Activated T-cell treated with anti-CD3 and anti-CD28 coated beads for 24 hours (primary cell): Measurements from ENCODE around the gene ETNK2.
"Not testable (repeated sequence)": the region's sequence is repeated elsewhere in the genome, so short reads cannot be mapped to it uniquely, and the experiment has no call there.

Experiments
- DNase-seq: peaks from one replicate; pipeline ENCODE4 v3.0.0-alpha.2; 2020; ENCODE audit warnings: low read depth

The ETNK2 gene

GRCh38 chr1:204126386-204126785, 25.5 kb downstream of the ETNK2 start:
- DNase-seq: no peak

DNA sequence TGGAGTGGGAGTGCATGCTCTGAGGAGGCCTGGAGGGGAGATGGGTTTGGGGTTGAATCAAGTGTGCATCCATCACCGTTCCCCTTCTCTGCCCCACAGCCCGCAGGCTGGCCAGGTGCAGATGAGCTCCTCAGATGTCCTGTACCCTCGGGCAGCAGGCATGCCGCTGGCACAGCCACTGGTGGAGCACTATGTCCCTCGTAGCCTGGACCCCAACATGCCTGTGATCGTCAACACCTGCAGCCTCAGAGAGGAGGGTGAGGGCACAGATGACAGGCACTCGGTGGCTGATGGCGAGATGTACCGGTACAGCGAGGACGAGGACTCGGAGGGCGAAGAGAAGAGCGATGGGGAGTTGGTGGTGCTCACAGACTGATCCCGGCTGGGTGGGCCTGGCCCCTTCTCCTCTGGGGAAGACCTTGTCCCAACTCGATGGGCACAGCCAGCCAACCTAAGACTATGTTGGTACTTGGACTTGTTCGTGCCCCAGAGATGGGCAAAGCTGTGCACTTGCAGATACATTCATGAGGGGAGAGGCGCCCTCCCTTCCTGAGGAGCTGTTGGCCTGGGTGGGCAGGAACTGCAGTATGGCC, 26.0 kb downstream of the ETNK2 start:
- DNase-seq: no peak

DNA sequence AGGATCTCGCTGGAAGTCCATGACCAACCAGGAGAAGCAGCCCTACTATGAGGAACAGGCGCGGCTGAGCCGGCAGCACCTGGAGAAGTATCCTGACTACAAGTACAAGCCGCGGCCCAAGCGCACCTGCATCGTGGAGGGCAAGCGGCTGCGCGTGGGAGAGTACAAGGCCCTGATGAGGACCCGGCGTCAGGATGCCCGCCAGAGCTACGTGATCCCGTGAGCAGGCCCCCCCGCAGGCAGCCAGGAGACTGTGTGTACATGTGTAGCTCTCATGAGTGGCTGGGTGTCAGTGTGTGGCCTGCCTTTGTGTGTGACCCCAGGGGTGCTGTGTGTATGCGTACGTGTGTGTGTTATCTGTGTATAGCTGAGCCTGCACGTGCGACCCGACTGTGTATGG, 27.2 kb downstream of the ETNK2 start:
- no peak for DNase-seq

DNA sequence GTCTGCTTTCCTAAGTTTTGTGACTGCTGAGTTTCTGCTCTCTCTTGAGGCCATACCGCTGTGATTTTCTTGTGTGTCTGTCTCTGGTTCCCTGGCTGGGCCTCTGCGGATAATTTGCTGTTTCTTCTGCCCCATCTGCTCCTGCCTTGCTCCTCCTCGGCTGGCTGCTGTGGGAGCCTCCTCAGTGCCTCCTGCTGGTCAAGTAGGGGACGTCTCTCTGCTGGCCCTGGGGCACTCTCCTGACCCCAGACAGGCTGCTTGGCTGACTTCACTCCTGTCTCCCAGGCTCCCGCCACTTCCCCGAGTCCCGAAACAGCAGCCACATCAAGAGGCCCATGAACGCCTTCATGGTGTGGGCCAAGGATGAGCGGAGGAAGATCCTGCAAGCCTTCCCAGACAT, 28.5 kb downstream of the ETNK2 start:
- no peak for DNase-seq

GRCh38 chr1:204121840-204122555, 29.8 kb downstream of the ETNK2 start:
- no peak for DNase-seq

GRCh38 chr1:204116539-204116938, 35.3 kb downstream of the ETNK2 start:
- DNase-seq: no peak

DNA sequence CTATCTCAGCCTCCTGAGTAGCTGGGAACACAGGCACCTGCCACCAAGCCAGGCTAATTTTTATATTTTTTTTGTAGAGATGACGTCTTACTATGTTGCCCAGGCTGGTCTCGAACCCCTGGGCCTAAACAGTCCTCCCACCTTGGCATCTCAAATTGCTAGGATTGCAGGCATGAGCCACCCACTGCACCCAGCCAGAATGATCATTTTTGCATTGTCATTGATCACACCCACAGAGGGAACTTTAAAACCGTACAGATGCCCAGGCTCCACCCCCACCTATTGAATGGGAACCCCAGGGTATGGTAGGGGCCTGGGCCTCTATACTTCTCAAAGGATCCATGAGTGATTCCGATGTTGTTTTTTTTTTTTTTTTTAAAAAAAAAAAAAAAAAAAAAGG, 36.7 kb downstream of the ETNK2 start:
- no peak for DNase-seq

GRCh38 chr1:204114606-204115005, 37.2 kb downstream of the ETNK2 start:
- no peak for DNase-seq

DNA sequence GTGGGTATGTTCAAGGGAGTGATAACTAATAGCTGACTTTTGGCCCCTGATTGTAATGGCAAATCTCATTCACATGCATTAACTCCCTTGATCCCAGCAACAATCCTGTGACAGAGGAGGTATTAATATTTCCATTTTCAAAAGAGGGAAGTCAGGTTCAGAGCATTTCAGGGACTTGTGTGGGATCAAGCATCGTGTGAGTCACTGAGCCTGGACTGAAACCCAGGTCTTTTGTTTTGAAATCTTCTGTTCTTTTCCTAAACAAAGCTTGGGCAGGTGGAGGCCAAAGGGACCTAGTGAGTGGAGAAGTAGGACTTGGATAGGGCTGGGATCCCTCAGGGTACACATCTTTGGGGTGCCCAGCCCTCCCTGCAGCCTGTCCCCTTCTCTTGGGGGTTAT, 37.9 kb downstream of the ETNK2 start:
- DNase-seq: no peak

GRCh38 chr1:204112876-204113730, 38.7 kb downstream of the ETNK2 start:
- no peak for DNase-seq

GRCh38 chr1:204110894-204111633, 40.8 kb downstream of the ETNK2 start:
- no peak for DNase-seq

- no peak for DNase-seq
These were observed 43.3 kb downstream of the ETNK2 start for GRCh38 chr1:204108312-204109141.

- DNase-seq: no peak
These were observed 44.0 kb downstream of the ETNK2 start for GRCh38 chr1:204107892-204108291.

DNA sequence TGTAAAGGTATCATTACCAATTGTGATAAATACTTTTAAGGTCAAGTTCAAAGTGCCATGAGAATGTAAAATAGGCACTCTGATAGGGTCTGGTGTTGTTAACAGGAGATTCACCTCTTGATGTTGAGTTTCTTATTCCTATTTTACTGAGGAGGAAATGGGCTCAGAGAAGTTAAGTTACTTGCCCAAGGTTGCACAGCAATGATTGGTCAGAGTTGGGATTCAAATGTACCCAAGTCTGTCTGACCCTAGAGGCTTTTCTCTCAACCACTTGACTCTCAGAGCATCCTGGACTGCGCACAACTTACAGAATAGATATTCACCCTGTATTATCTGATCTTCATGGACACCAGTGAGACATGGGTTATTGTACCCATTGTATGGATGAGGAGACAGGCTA, 45.0 kb downstream of the ETNK2 start:
- no peak for DNase-seq

- no peak for DNase-seq
These were observed 46.7 kb downstream of the ETNK2 start for GRCh38 chr1:204105131-204105515.

DNA sequence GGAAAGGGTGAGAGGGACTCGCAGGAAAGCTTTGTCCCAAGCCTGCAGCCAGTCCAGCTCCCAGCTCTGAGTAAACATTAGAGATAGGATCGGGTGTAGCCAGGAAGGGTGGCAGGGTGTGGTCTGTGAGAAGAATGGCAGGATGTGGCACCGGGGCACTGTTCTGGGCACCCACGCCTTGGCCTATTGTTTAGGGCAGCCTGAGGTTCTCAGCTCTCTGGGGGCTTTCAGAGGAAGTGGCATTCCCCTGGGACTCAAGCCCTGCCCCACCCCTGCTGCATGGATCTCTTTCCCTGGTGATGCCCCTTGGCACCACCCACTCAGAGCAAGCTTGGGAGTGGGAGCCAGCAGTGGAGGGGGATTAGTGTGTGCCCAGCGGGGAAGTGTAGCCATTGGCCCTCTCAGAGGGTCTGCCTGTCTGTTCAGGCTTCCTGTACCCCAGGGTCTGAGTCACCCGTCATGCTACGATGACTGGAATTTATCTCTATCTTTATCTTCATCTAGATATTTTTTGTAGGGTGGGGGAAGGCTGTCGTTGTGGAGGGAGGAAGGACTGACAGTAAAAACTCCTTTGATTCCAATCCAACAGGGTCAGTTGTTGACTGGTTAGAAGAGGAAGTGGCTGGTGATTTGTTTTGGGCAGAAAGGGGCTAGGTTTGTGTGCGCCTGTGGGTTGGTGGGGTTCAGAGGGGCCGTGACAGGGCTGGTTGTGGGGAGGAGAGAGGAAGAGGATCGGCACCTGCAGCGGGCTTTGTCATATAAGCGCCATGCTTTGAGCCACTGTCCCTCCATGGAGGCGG, 47.3 kb downstream of the ETNK2 start:
- no peak for DNase-seq

DNA sequence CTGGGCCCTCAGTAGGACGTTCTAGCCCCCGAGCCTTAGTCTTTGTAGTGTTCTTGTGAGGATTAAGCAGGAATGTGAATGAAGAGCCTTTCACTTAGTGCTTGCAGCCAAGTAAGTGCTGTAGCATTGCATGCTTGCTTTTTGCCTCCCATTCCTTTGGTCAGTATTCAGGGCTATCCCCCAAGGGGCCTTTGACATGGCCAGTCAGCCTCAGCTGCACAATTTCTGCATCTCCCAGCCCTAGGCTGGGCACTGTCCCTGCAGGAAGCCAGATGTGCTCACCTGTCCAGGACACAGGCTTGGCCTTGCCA, 48.5 kb downstream of the ETNK2 start:
- no peak for DNase-seq

DNA sequence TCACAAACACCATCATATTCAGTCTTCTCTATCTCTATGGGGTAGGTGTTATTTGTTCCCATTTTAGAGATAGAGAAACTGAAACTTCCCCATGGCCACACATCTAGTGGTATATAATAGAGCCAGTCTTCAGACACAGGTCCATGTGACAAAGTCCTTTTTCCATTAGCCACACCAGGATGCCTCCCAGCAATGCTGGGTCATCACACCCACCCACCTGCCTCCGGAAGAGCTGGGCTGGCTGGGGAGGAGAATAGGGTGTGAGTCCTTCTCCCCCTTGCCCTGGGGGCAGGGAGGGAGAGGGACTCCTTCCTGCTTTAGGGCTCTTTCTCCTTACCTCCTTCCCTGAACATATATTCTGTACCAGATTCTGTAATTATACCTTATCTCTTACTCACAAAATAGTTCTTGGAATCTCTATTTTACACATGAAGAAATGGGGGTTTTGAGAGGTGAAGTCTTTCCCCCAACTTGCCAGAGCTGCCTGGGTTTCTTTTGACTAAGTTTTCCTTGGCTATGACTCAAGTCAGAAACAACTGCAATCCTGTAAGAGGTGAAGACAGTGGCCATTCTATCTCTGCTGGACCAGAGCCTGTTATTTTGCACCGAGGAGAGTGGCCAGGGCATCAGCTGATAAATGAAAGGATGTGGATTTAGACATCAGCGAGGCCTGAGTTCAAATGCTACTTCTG, 49.0 kb downstream of the ETNK2 start:
- no peak for DNase-seq

DNA sequence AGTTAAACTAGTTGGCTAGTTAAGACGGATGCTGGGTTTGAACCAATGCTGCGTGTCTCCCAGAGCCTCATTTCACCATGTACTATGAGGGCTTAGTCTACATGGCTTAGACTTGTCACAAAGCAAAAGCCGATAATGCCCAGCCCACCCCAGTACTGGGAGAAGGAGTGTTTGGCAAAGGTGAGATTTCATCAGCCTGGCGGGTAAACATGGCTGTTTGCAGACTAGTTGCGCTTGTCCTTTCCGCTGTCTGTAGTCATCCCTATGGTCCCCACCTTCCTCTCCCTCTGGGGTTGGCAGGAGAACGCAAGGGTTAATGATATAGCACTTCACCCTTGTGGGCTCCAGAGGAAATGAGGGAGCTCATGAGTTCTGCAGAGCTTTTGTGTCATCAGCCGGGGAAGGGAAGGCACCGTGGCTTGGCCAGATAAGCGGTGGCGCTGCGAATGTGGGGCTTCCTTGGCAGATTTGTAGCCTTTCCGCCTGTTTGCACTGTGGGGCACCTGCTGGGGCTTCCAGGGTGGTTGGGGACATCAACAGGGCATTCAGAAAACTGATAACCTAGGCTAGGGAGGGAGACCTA, 49.7 kb downstream of the ETNK2 start:
- DNase-seq: no peak

DNA sequence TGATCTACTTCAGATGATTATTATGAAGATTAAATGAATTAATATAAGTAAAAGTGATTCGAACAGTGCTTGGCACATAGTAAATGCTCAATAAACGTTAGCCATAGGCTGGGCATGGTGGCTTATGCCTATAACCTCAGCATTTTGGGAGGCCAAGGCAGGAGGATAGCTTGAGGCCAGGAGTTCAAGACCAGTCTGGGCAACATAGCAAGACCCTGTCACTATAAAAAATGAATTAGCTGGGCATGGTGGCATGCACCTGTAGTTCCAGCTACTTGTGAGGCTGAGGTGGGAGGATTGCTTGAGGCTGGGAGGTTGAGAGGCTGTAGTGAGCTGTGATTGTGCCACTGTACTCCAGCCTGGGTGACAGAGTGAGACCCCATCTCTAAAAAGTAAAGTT, 52.1 kb downstream of the ETNK2 start:
- DNase-seq: not testable (repeated sequence)
